HepG2 (cell line): ENCODE measurements around the gene DSTYK. TPM values are rescaled to one million over a fixed set of nuclear protein-coding genes. Genes with fewer than 3 reads are reported as not detected.

ENCODE experiments used
- ATAC-seq: fragments of 200-7000 bp; cut with Tn5 transposase; 3 replicates; pipeline ENCODE4 v1.9.1; 2020; ENCODE audit warnings: mild to moderate bottlenecking, moderate library complexity
- BruUV-seq: library from RNA; stranded (reverse); fragments of 400-500 nt; replicated peaks from 2 replicates; lab custom pipeline; 2021; lab: Mats Ljungman, UMichigan
- CTCF ChIA-PET: fragments of 300-600 bp; formaldehyde crosslinking; extraction: SDS; loops from one replicate; lab custom pipeline; 2021; ENCODE audit warnings: low total read pairs, inconsistent platforms, low intra/inter-chr PET ratio; lab: Yijun Ruan, JAX
- POLR2A ChIA-PET: fragments of 350-600 bp; sonication (Branson Sonifier 250); formaldehyde crosslinking; loops from one replicate; lab custom pipeline; 2020; ENCODE audit warnings: antibody characterized with exemption, inconsistent platforms; lab: Yijun Ruan, JAX
- DNase-seq: peaks from one replicate; pipeline ENCODE4 v3.0.0-alpha.2; 2015; ENCODE audit warnings: low spot score
- FAIRE-seq: peaks from 3 replicates; lab custom pipeline; 2011; peaks lifted over from hg19 to GRCh38; lab: Jason Lieb, UNC
- H2AFZ ChIP-seq: one replicate; pipeline ENCODE4 v1.6.1; 2011; ENCODE audit warnings: low read length, inconsistent platforms
- H3K27ac ChIP-seq: fragments of 300-600 bp; 3 replicates; pipeline ENCODE4 v1.8.0; 2011; ENCODE audit warnings: mixed run types, mild to moderate bottlenecking, mixed read lengths, low read length, inconsistent platforms; ENCODE audit not compliant: insufficient read depth; ENCODE audit errors: extremely low read length
- H3K27me3 ChIP-seq, 2 experiments: fragments of 200-600 bp in 1 of 2; 2 replicates in 1 of 2; 3 replicates in 1 of 2; pipeline versions ENCODE4 v1.6.0 to v1.8.0; 2011; ENCODE audit warnings: low read length in 2 of 2, mild to moderate bottlenecking in 2 of 2, moderate library complexity in 2 of 2, inconsistent platforms in 1 of 2; ENCODE audit not compliant: insufficient read depth in 2 of 2, control insufficient read depth in 1 of 2
- H3K36me3 ChIP-seq, 2 experiments: fragments of 200-600 bp in 1 of 2; replicated peaks in 1 of 2; 2 replicates in 1 of 2; 3 replicates in 1 of 2; pipeline versions ENCODE4 v1.5.1 to v1.8.0; 2011; ENCODE audit warnings: low read length in 2 of 2, inconsistent platforms in 1 of 2; ENCODE audit not compliant: insufficient read depth in 2 of 2, control insufficient read depth in 1 of 2
- H3K4me1 ChIP-seq: 2 replicates; pipeline ENCODE4 v1.5.1; 2012; ENCODE audit warnings: low read length, inconsistent platforms; ENCODE audit not compliant: insufficient read depth
- H3K4me2 ChIP-seq: 2 replicates; pipeline ENCODE4 v1.6.0; 2011; ENCODE audit warnings: low read depth, low read length, inconsistent platforms
- H3K4me3 ChIP-seq, 3 experiments: fragments of 200-600 bp in 1 of 3; sonication (generic), shearing (Covaris generic) in 1 of 3; replicated peaks in 1 of 3; 2 replicates each; pipeline ENCODE4 v1.5.1; 2011 to 2016; ENCODE audit warnings: low read length in 3 of 3, inconsistent platforms in 2 of 3, low read depth in 2 of 3, mild to moderate bottlenecking in 2 of 3, control low read depth in 1 of 3, mixed read lengths in 1 of 3; ENCODE audit not compliant: insufficient read depth in 1 of 3
- H3K79me2 ChIP-seq: one replicate; pipeline ENCODE4 v1.6.1; 2011; ENCODE audit warnings: low read length, inconsistent platforms; ENCODE audit not compliant: insufficient read depth
- H3K9ac ChIP-seq: 2 replicates; pipeline ENCODE4 v1.6.0; 2011; ENCODE audit warnings: mild to moderate bottlenecking, low read depth, low read length, inconsistent platforms; ENCODE audit not compliant: insufficient read depth
- H3K9me3 ChIP-seq: 2 replicates; pipeline ENCODE4 v1.5.1; 2012; ENCODE audit warnings: mild to moderate bottlenecking, low read length
- H4K20me1 ChIP-seq: 2 replicates; pipeline ENCODE4 v1.6.0; 2011; ENCODE audit warnings: inconsistent platforms, mild to moderate bottlenecking, low read length, moderate library complexity; ENCODE audit not compliant: insufficient read depth
- GLMP ChIP-seq: sonication (generic); formaldehyde crosslinking; IDR thresholded peaks from 2 replicates; pipeline ENCODE4 v1.9.0; 2021; ENCODE audit warnings: missing genetic modification reagents, mild to moderate bottlenecking, borderline replicate concordance
- NCOA2 ChIP-seq: sonication (generic); formaldehyde crosslinking; IDR thresholded peaks from 2 replicates; pipeline ENCODE4 v1.8.0; 2022; ENCODE audit warnings: inconsistent platforms
- SUZ12 ChIP-seq: fragments of 150-350 bp; IDR thresholded peaks from 2 replicates; pipeline ENCODE4 v1.6.1; 2014; ENCODE audit warnings: low read depth, low read length
- ZBTB25 ChIP-seq: IDR thresholded peaks from 2 replicates; pipeline ENCODE4 v1.6.1; 2018; ENCODE audit warnings: missing genetic modification reagents
- ZFAT ChIP-seq: sonication (generic); formaldehyde crosslinking; conservative IDR thresholded peaks from 2 replicates; pipeline ENCODE4 v1.8.1; 2023; ENCODE audit warnings: missing genetic modification reagents, inconsistent platforms
- ZNF326 ChIP-seq: sonication (generic); formaldehyde crosslinking; IDR thresholded peaks from 2 replicates; pipeline ENCODE4 v1.4.0; 2020; ENCODE audit warnings: missing genetic modification reagents, borderline replicate concordance
- ZNF546 ChIP-seq: sonication (generic); formaldehyde crosslinking; conservative IDR thresholded peaks from 2 replicates; pipeline ENCODE4 v1.8.1; 2023; ENCODE audit warnings: mild to moderate bottlenecking, missing genetic modification reagents
- ZNF552 ChIP-seq: sonication (generic); formaldehyde crosslinking; IDR thresholded peaks from 2 replicates; pipeline ENCODE4 v1.9.0; 2022; ENCODE audit warnings: missing genetic modification reagents, mild to moderate bottlenecking, borderline replicate concordance
- ZNF572 ChIP-seq: sonication (generic); formaldehyde crosslinking; IDR thresholded peaks from 2 replicates; pipeline ENCODE4 v1.5.1; 2020; ENCODE audit warnings: mild to moderate bottlenecking, missing genetic modification reagents
- ZNF674 ChIP-seq: sonication (generic); formaldehyde crosslinking; IDR thresholded peaks from 2 replicates; pipeline ENCODE4 v1.5.0; 2020; ENCODE audit warnings: low read depth, mild to moderate bottlenecking, missing genetic modification reagents
- ZNF790 ChIP-seq: sonication (generic); formaldehyde crosslinking; IDR thresholded peaks from 2 replicates; pipeline ENCODE4 v1.8.0; 2022; ENCODE audit warnings: missing genetic modification reagents, mild to moderate bottlenecking, borderline replicate concordance
- WGBS: methylation state at CpG from one replicate; pipeline ENCODE4 v1.1.6; 2017; ENCODE audit warnings: low lambda C conversion rate; 5-methylcytosine and 5-hydroxymethylcytosine counted together
- in situ Hi-C: cut with HindIII; loops from 2 replicates; pipeline ENCODE4 v1.10.0; 2017; ENCODE audit warnings: low pct_unique_long_range_greater_than_20kb; ENCODE audit not compliant: extremely low pct_ligation_motif_present
- intact Hi-C: fragments of 100-400 bp; cut with micrococcal nuclease; formaldehyde crosslinking; loops from one replicate; pipeline ENCODE4 v1.10.0; 2022; ENCODE audit not compliant: unreplicated experiment
- polyA plus RNA-seq, 8 experiments: library from polyadenylated mRNA; depleted of rRNA in 3 of 8; stranded (reverse) in 7 of 8; unstranded in 1 of 8; fragments of >200 nt; fragmentation: Illumina TruSeq in 4 of 8; extraction: Trizol in 4 of 8; gene quantifications; 2 replicates each; pipeline versions ENCODE4 v1.2.1 to v1.2.3, GENCODE V29; 2011 to 2016; ENCODE audit warnings: low read depth in 4 of 8, missing spikeins in 1 of 8, mixed read lengths in 1 of 8; ENCODE audit not compliant: insufficient read depth in 1 of 8
- total RNA-seq, 5 experiments: library from RNA; depleted of rRNA; stranded (reverse); fragments of >200 nt; fragmentation: Illumina TruSeq; extraction: Trizol; gene quantifications; 2 replicates each; pipeline ENCODE4 v1.2.3, GENCODE V29; 2016; ENCODE audit warnings: low read depth in 1 of 5
- TF ChIP-seq, protein P1 (sequence below), 2 experiments: sonication (generic) in 1 of 2; formaldehyde crosslinking in 1 of 2; IDR thresholded peaks; 2 replicates each; pipeline versions ENCODE4 v1.4.0 to v1.6.1; 2016 to 2020; ENCODE audit warnings: borderline replicate concordance in 1 of 2, low read depth in 1 of 2, mild to moderate bottlenecking in 1 of 2, missing genetic modification reagents in 1 of 2

Gene DSTYK
- total and polyA plus RNA-seq, 2 of the 13 experiments (the other 11 are each of a cell fraction or from before 2014, with no cell fraction given): 2.6 to 4.8 TPM

- no peak for TF ChIP-seq ZNF326 (CRISPR knock-in tag)
- no peak for TF ChIP-seq ZNF674 (CRISPR knock-in tag)
- TF ChIP-seq GLMP: no peak
- no peak for TF ChIP-seq ZNF572
- TF ChIP-seq, protein P1, sequence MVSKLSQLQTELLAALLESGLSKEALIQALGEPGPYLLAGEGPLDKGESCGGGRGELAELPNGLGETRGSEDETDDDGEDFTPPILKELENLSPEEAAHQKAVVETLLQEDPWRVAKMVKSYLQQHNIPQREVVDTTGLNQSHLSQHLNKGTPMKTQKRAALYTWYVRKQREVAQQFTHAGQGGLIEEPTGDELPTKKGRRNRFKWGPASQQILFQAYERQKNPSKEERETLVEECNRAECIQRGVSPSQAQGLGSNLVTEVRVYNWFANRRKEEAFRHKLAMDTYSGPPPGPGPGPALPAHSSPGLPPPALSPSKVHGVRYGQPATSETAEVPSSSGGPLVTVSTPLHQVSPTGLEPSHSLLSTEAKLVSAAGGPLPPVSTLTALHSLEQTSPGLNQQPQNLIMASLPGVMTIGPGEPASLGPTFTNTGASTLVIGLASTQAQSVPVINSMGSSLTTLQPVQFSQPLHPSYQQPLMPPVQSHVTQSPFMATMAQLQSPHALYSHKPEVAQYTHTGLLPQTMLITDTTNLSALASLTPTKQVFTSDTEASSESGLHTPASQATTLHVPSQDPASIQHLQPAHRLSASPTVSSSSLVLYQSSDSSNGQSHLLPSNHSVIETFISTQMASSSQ (IDR thresholded peaks at IDR 0.05; ENCODE audit: low read depth): no peak
- TF ChIP-seq, protein P1 (CRISPR knock-in tag; IDR thresholded peaks at IDR 0.05; ENCODE audit: borderline replicate concordance): no peak
- TF ChIP-seq ZNF790 (CRISPR knock-in tag): no peak
- no peak for TF ChIP-seq SUZ12
- TF ChIP-seq ZFAT (CRISPR knock-in tag): no peak
- no peak for TF ChIP-seq NCOA2
- no peak for TF ChIP-seq ZNF552 (CRISPR knock-in tag)
- no peak for TF ChIP-seq ZBTB25 (CRISPR knock-in tag)
- no peak for TF ChIP-seq ZNF546 (CRISPR knock-in tag)
- POLR2A ChIA-PET: no interaction called here
- H4K20me1 ChIP-seq: no peaks in the 10 kb centered on the region
- no peak overlapping the region for H3K9ac ChIP-seq
- no peaks in the 10 kb centered on the region for H3K79me2 ChIP-seq
- 0% methylated on average over 5 of the region's 19 CpGs for WGBS
- H3K36me3 ChIP-seq: no peaks in the 10 kb centered on the region
- no peak overlapping the region for H3K27ac ChIP-seq
- H2AFZ ChIP-seq: no peak overlapping the region
- peaks cover 22% of the 10 kb centered on the region for H3K4me1 ChIP-seq
- intact Hi-C loops (loop anchor here (1.0 to 5.0 kb wide), 6 partner anchors 28 to 282 kb away; partner anchors contain the start of gene RBBP5), in situ Hi-C loops (loop anchor here (5.0 to 10.0 kb wide), 2 partner anchors 192 to 280 kb away; no protein-coding TSS in a partner anchor)
- no peak for ATAC-seq
- no peak overlapping the region for H3K4me2 ChIP-seq
- DNase-seq: no peak
- BruUV-seq: no TSS peak
- peaks cover 3 to 44% of the 10 kb centered on the region in 2 experiments; a peak in 4 of 5 replicates for H3K27me3 ChIP-seq
- CTCF ChIA-PET: interaction anchor here (0.9 to 2.5 kb wide), 3 partner anchors 115 to 282 kb away, joined by 4 to 21 read pairs (median 20); no protein-coding TSS in a partner anchor
- FAIRE-seq: no peak
- H3K4me3 ChIP-seq: no peak overlapping the region
- H3K9me3 ChIP-seq: no peaks in the 10 kb centered on the region
Observed at GRCh38 chr1:205256951-205257625, 45.6 kb upstream of the DSTYK start.
